Measurements from ENCODE around the gene MINDY4B. TPM values are rescaled to one million over a fixed set of nuclear protein-coding genes. Genes with fewer than 3 reads are reported as not detected.

Gene MINDY4B
- total and polyA plus RNA-seq, 2 of the 8 experiments (the other 6 are each of a cell fraction or from before 2014, with no cell fraction given), result not detected

DNA sequence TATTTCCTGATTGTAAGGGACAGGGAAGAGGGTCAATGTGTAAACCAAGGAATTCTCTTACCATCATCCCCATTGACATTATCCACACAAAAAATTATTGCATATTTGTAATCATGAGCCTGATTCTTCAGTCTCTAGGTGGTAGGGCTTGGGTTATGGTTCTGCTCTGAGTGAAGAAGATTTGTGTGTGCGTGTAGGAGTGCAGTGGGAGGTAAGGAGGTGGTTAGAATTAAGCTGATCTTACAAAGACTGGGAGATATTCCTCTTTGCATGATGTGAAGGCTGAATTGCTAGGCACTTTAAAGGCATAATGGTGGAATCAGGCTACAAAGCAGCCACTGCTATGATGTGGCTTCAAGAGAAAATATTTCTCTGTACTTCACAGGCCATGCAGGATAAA, 23.0 kb upstream of the MINDY4B start:
- no peak for FAIRE-seq
- peaks cover 0 to 3% (median 0%) of the 10 kb centered on the region in 4 experiments; a peak in 1 of 7 replicates for H3K4me1 ChIP-seq (replicated peaks in 1 of 4; ENCODE audit: control insufficient read depth in 3 of 4, insufficient read depth in 4 of 4, low read length in 3 of 4)
- H3K9ac ChIP-seq (replicated peaks in 1 of 4; ENCODE audit: extremely low read depth in 1 of 4, low read depth in 3 of 4, low read length in 3 of 4), result no peak overlapping the region
- no peak overlapping the region for H3K27ac ChIP-seq (ENCODE audit: low read depth, low read length)
- no peak overlapping the region for H3K4ac ChIP-seq (replicated peaks; ENCODE audit: insufficient read length, low read depth, low read length)
- no peaks in the 10 kb centered on the region for H3K79me2 ChIP-seq (ENCODE audit: control insufficient read depth in 1 of 2, insufficient read depth in 2 of 2, low read length in 2 of 2)
- no peak overlapping the region for H2AK5ac ChIP-seq (ENCODE audit: low read depth, low read length)
- no peak overlapping the region for H4K5ac ChIP-seq (ENCODE audit: insufficient read length, low read depth, low read length)
- H3K79me1 ChIP-seq (ENCODE audit: low read depth, low read length), result no peaks in the 10 kb centered on the region
- H3K36me3 ChIP-seq (ENCODE audit: control insufficient read depth in 2 of 4, insufficient read depth in 4 of 4, low read length in 3 of 4), result no peaks in the 10 kb centered on the region
- H3K4me3 ChIP-seq (ENCODE audit: extremely low read depth in 1 of 4, insufficient read depth in 2 of 4, low read depth in 3 of 4, low read length in 4 of 4), result no peak overlapping the region
- H3K4me2 ChIP-seq (ENCODE audit: insufficient read depth in 1 of 2, low read depth in 2 of 2, low read length in 2 of 2), result no peak overlapping the region
- no peak overlapping the region for H2BK20ac ChIP-seq (ENCODE audit: low read length)
- ChIA-PET POLR2A (ENCODE audit: partially characterized antibody) (no interaction called here), CTCF (ENCODE audit: partially characterized antibody) (interaction anchor here (0.6 to 4.0 kb wide), 2 partner anchors 62 to 223 kb away, joined by 3 to 18 read pairs; no protein-coding TSS in a partner anchor)
- no peak overlapping the region for H4K8ac ChIP-seq (ENCODE audit: extremely low read depth, insufficient read depth, low read length)
- H3K56ac ChIP-seq (replicated peaks; ENCODE audit: insufficient read length, low read depth, low read length), result no peak overlapping the region
- no peaks in the 10 kb centered on the region for H3K23me2 ChIP-seq (ENCODE audit: low read depth, low read length)
- no peaks in the 10 kb centered on the region for H4K20me1 ChIP-seq (replicated peaks in 1 of 2; ENCODE audit: control insufficient read depth in 1 of 2, insufficient read depth in 2 of 2, low read length in 2 of 2)
- DNase-seq (ENCODE audit: low read depth in 1 of 2, low spot score in 2 of 2), result no peak
- no peak overlapping the region for H3K14ac ChIP-seq (ENCODE audit: insufficient read length)
- H3K9me3 ChIP-seq (ENCODE audit: insufficient read depth in 2 of 2, low read depth in 1 of 2, low read length in 1 of 2), result no peaks in the 10 kb centered on the region
- no peak overlapping the region for H4K91ac ChIP-seq (replicated peaks; ENCODE audit: insufficient read length, low read length)
- H2BK15ac ChIP-seq (ENCODE audit: low read length), result no peak overlapping the region
- no peak overlapping the region for H3K18ac ChIP-seq (ENCODE audit: extremely low read depth, low read length)
- no peak overlapping the region for H2AFZ ChIP-seq (ENCODE audit: low read length)
- H3K23ac ChIP-seq (ENCODE audit: insufficient read length), result no peak overlapping the region
- WGBS, 2 experiments (ENCODE audit: extremely low coverage in 1 of 2, insufficient coverage in 1 of 2, insufficient read length in 1 of 2, insufficient replicate concordance in 2 of 2, low coverage in 1 of 2, low lambda C conversion rate in 2 of 2, missing lambda C conversion rate in 1 of 2), result 83% methylated on average over 1 of the region's 1 CpG; no CpG with 5 or more reads in 1 of the 2 experiments
- no peak overlapping the region for H2BK5ac ChIP-seq (ENCODE audit: low read depth, low read length)
- no peak overlapping the region for H2BK120ac ChIP-seq (replicated peaks; ENCODE audit: low read depth, low read length)
- H3K27me3 ChIP-seq (replicated peaks in 1 of 4; ENCODE audit: control insufficient read depth in 3 of 4, extremely low read depth in 1 of 4, insufficient read depth in 3 of 4, low read length in 3 of 4), result no peaks in the 10 kb centered on the region
- H2BK12ac ChIP-seq (ENCODE audit: low read depth, low read length), result no peak overlapping the region

Measured in H1 (cell line).